Measurements from ENCODE around the gene ARL5C. TPM values are rescaled to one million over a fixed set of nuclear protein-coding genes. Genes with fewer than 3 reads are reported as not detected.
A peak's percentile ranks its signal among the peaks of the same experiment; 100 is the strongest.

The ARL5C gene
- total and polyA plus RNA-seq, 7 experiments from 2014 or later = 0.15 to 0.78 (median 0.34) TPM; not detected in 4

GRCh38 chr17:39193346-39193745 lies 27.4 kb upstream of the ARL5C start:
- no peak for ATAC-seq
- POLR2A ChIA-PET = no interaction called here
- CTCF ChIA-PET = interaction anchor here (1.4 kb wide), 1 partner anchor 29 kb away, joined by 3 read pairs; no protein-coding TSS in a partner anchor
- peaks cover 0 to 9% (median 4%) of the 10 kb centered on the region in 5 donors for H3K36me3 Mint-ChIP-seq
- Histone ChIP-seq H3K27ac (ENCODE audit: low read depth, low read length) (no peak overlapping the region), H3K36me3 (ENCODE audit: control insufficient read depth in 2 of 3, insufficient read depth in 3 of 3, low read length in 3 of 3) (peaks cover 0 to 10% (median 0%) of the 10 kb centered on the region in 3 experiments), H3K4me1 (ENCODE audit: control insufficient read depth in 2 of 2, insufficient read depth in 2 of 2, low read length in 2 of 2) (peaks cover 14 to 22% of the 10 kb centered on the region in 2 donors), H3K4me3 (ENCODE audit: low read length) (no peak overlapping the region), H3K27me3 (ENCODE audit: control insufficient read depth in 2 of 2, insufficient read depth in 2 of 2, low read length in 2 of 2) (no peaks in the 10 kb centered on the region), H3K9me3 (ENCODE audit: control insufficient read depth in 2 of 3, low read length in 3 of 3) (no peaks in the 10 kb centered on the region)
- peak overlapping the region in 1 of 9 donors; percentile 45 for H3K27ac Mint-ChIP-seq
- intact Hi-C loops (cut with micrococcal nuclease) = no loop called here
- peak overlapping the region in 1 of 10 donors; percentile 46 for H3K4me3 Mint-ChIP-seq
- no peaks in the 10 kb centered on the region for H3K27me3 Mint-ChIP-seq
- no peaks in the 10 kb centered on the region for H3K9me3 Mint-ChIP-seq
- H3K4me1 Mint-ChIP-seq = peaks cover 16 to 36% (median 28%) of the 10 kb centered on the region in 7 donors
- no peak for DNase-seq

- peaks cover 10 to 17% of the 10 kb centered on the region in 2 donors for H3K4me1 ChIP-seq (ENCODE audit: control insufficient read depth in 2 of 2, insufficient read depth in 2 of 2, low read length in 2 of 2)
- H3K4me3 ChIP-seq (ENCODE audit: low read length) = no peak overlapping the region
- Mint-ChIP-seq H3K27me3 (no peaks in the 10 kb centered on the region), H3K9me3 (no peaks in the 10 kb centered on the region), H3K4me3 (no peak overlapping the region), H3K36me3 (peaks cover 0 to 9% (median 4%) of the 10 kb centered on the region in 5 donors), H3K4me1 (peaks cover 16 to 32% (median 24%) of the 10 kb centered on the region in 7 donors), H3K27ac (peak overlapping the region in 1 of 9 donors; percentile 45)
- no peak overlapping the region for H3K27ac ChIP-seq (ENCODE audit: low read depth, low read length)
- no peaks in the 10 kb centered on the region for H3K9me3 ChIP-seq (ENCODE audit: control insufficient read depth in 2 of 3, low read length in 3 of 3)
- no peaks in the 10 kb centered on the region for H3K27me3 ChIP-seq (ENCODE audit: control insufficient read depth in 2 of 2, insufficient read depth in 2 of 2, low read length in 2 of 2)
- CTCF ChIA-PET = interaction anchor here (1.4 kb wide), 1 partner anchor 28 kb away, joined by 3 read pairs; no protein-coding TSS in a partner anchor
- POLR2A ChIA-PET = no interaction called here
- DNase-seq = no peak
- intact Hi-C loops (cut with micrococcal nuclease) = no loop called here
- no peak for ATAC-seq
- H3K36me3 ChIP-seq (ENCODE audit: control insufficient read depth in 2 of 3, insufficient read depth in 3 of 3, low read length in 3 of 3) = peaks cover 0 to 10% (median 0%) of the 10 kb centered on the region in 3 experiments
Measured at GRCh38 chr17:39192901-39193300, 26.9 kb upstream of the ARL5C start.

GRCh38 chr17:39191750-39192510 lies 26.0 kb upstream of the ARL5C start:
- H3K27ac ChIP-seq (ENCODE audit: low read depth, low read length) = no peak overlapping the region
- Mint-ChIP-seq H3K4me1 (peaks cover 16 to 30% (median 24%) of the 10 kb centered on the region in 7 donors), H3K36me3 (peaks cover 0 to 9% (median 4%) of the 10 kb centered on the region in 5 donors), H3K27me3 (no peaks in the 10 kb centered on the region), H3K4me3 (no peak overlapping the region), H3K27ac (peak overlapping the region in 2 of 9 donors; percentile 16 to 35), H3K9me3 (no peaks in the 10 kb centered on the region)
- H3K4me1 ChIP-seq (ENCODE audit: control insufficient read depth in 2 of 2, insufficient read depth in 2 of 2, low read length in 2 of 2) = peaks cover 9 to 16% of the 10 kb centered on the region in 2 donors
- intact Hi-C loops (cut with micrococcal nuclease) = no loop called here
- CTCF ChIA-PET = interaction anchor here (0.7 kb wide), 1 partner anchor 15 kb away, joined by 3 read pairs; no protein-coding TSS in a partner anchor
- H3K36me3 ChIP-seq (ENCODE audit: control insufficient read depth in 2 of 3, insufficient read depth in 3 of 3, low read length in 3 of 3) = peaks cover 0 to 16% (median 0%) of the 10 kb centered on the region in 3 experiments
- H3K27me3 ChIP-seq (ENCODE audit: control insufficient read depth in 2 of 2, insufficient read depth in 2 of 2, low read length in 2 of 2) = no peaks in the 10 kb centered on the region
- DNase-seq = no peak
- no peak overlapping the region for H3K4me3 ChIP-seq (ENCODE audit: low read length)
- H3K9me3 ChIP-seq (ENCODE audit: control insufficient read depth in 2 of 3, low read length in 3 of 3) = no peaks in the 10 kb centered on the region
- ATAC-seq = no peak
- POLR2A ChIA-PET = no interaction called here

GRCh38 chr17:39187152-39187830 lies 21.3 kb upstream of the ARL5C start:
- intact Hi-C loops (cut with micrococcal nuclease) = no loop called here
- no peaks in the 10 kb centered on the region for H3K27me3 ChIP-seq (ENCODE audit: control insufficient read depth in 2 of 2, insufficient read depth in 2 of 2, low read length in 2 of 2)
- Mint-ChIP-seq H3K9me3 (no peaks in the 10 kb centered on the region), H3K27ac (no peak overlapping the region), H3K4me3 (no peak overlapping the region), H3K4me1 (peaks cover 0 to 6% (median 0%) of the 10 kb centered on the region in 7 donors), H3K36me3 (peaks cover 6 to 19% (median 11%) of the 10 kb centered on the region in 5 donors), H3K27me3 (no peaks in the 10 kb centered on the region)
- ChIA-PET CTCF (no interaction called here), POLR2A (no interaction called here)
- H3K27ac ChIP-seq (ENCODE audit: low read depth, low read length) = no peak overlapping the region
- H3K9me3 ChIP-seq (ENCODE audit: control insufficient read depth in 2 of 3, low read length in 3 of 3) = no peaks in the 10 kb centered on the region
- H3K4me3 ChIP-seq (ENCODE audit: low read length) = no peak overlapping the region
- no peak for ATAC-seq
- H3K4me1 ChIP-seq (ENCODE audit: control insufficient read depth in 2 of 2, insufficient read depth in 2 of 2, low read length in 2 of 2) = no peaks in the 10 kb centered on the region
- peaks cover 0 to 49% (median 0%) of the 10 kb centered on the region in 3 experiments for H3K36me3 ChIP-seq (ENCODE audit: control insufficient read depth in 2 of 3, insufficient read depth in 3 of 3, low read length in 3 of 3)
- no peak for DNase-seq

GRCh38 chr17:39186481-39187002 lies 20.6 kb upstream of the ARL5C start:
- intact Hi-C loops (cut with micrococcal nuclease) = no loop called here
- peaks cover 5 to 18% (median 11%) of the 10 kb centered on the region in 5 donors for H3K36me3 Mint-ChIP-seq

GRCh38 chr17:39183720-39184119 lies 17.8 kb upstream of the ARL5C start:
- no peaks in the 10 kb centered on the region for H3K4me1 ChIP-seq (ENCODE audit: control insufficient read depth in 2 of 2, insufficient read depth in 2 of 2, low read length in 2 of 2)
- no peaks in the 10 kb centered on the region for H3K9me3 Mint-ChIP-seq
- peaks cover 0 to 4% (median 0%) of the 10 kb centered on the region in 7 donors for H3K4me1 Mint-ChIP-seq
- H3K36me3 ChIP-seq (ENCODE audit: control insufficient read depth in 2 of 3, insufficient read depth in 3 of 3, low read length in 3 of 3) = peaks cover 0 to 39% (median 0%) of the 10 kb centered on the region in 3 experiments
- POLR2A ChIA-PET = interaction anchor here (1.0 kb wide), 2 partner anchors 12 to 16 kb away, joined by 3 read pairs; partner anchors contain the start of gene RPL19
- H3K36me3 Mint-ChIP-seq = peaks cover 5 to 18% (median 11%) of the 10 kb centered on the region in 5 donors
- no peak overlapping the region for H3K4me3 ChIP-seq (ENCODE audit: low read length)
- H3K27ac ChIP-seq (ENCODE audit: low read depth, low read length) = no peak overlapping the region
- H3K27me3 Mint-ChIP-seq = no peaks in the 10 kb centered on the region
- H3K9me3 ChIP-seq (ENCODE audit: control insufficient read depth in 2 of 3, low read length in 3 of 3) = no peaks in the 10 kb centered on the region
- CTCF ChIA-PET = interaction anchor here (0.7 to 1.6 kb wide), 2 partner anchors 10 to 49 kb away, joined by 3 to 10 read pairs; no protein-coding TSS in a partner anchor
- no peak overlapping the region for H3K4me3 Mint-ChIP-seq
- H3K27ac Mint-ChIP-seq = no peak overlapping the region
- no peak for DNase-seq
- H3K27me3 ChIP-seq (ENCODE audit: control insufficient read depth in 2 of 2, insufficient read depth in 2 of 2, low read length in 2 of 2) = no peaks in the 10 kb centered on the region
- ATAC-seq = no peak
- intact Hi-C loops (cut with micrococcal nuclease) = no loop called here

More at GRCh38 chr17:39186481-39187002, 20.6 kb upstream of the ARL5C start:
- ATAC-seq = no peak
- POLR2A ChIA-PET = no interaction called here
- no peak overlapping the region for H3K27ac ChIP-seq (ENCODE audit: low read depth, low read length)
- peaks cover 0 to 4% (median 0%) of the 10 kb centered on the region in 7 donors for H3K4me1 Mint-ChIP-seq
- H3K4me3 Mint-ChIP-seq = no peak overlapping the region
- H3K27ac Mint-ChIP-seq = no peak overlapping the region
- no peak for DNase-seq
- H3K9me3 ChIP-seq (ENCODE audit: control insufficient read depth in 2 of 3, low read length in 3 of 3) = no peaks in the 10 kb centered on the region
- H3K36me3 ChIP-seq (ENCODE audit: control insufficient read depth in 2 of 3, insufficient read depth in 3 of 3, low read length in 3 of 3) = peaks cover 0 to 42% (median 0%) of the 10 kb centered on the region in 3 experiments
- H3K4me3 ChIP-seq (ENCODE audit: low read length) = no peak overlapping the region
- no peaks in the 10 kb centered on the region for H3K27me3 ChIP-seq (ENCODE audit: control insufficient read depth in 2 of 2, insufficient read depth in 2 of 2, low read length in 2 of 2)
- CTCF ChIA-PET = no interaction called here
- no peaks in the 10 kb centered on the region for H3K9me3 Mint-ChIP-seq
- no peaks in the 10 kb centered on the region for H3K4me1 ChIP-seq (ENCODE audit: control insufficient read depth in 2 of 2, insufficient read depth in 2 of 2, low read length in 2 of 2)
- H3K27me3 Mint-ChIP-seq = no peaks in the 10 kb centered on the region

Data from naive thymus-derived CD4-positive, alpha-beta T cell (primary cell).